Bronchial epithelial cell (primary cell): ENCODE data around the gene ARF3. TPM values are rescaled to one million over a fixed set of nuclear protein-coding genes. Genes with fewer than 3 reads are reported as not detected.

ENCODE experiments used
- DNase-seq: peaks from one replicate; pipeline ENCODE4 v3.0.0-alpha.2; 2010; ENCODE audit warnings: low read depth
- FAIRE-seq: peaks from 2 replicates; lab custom pipeline; 2011; peaks lifted over from hg19 to GRCh38; lab: Jason Lieb, UNC
- H3K27me3 ChIP-seq: 2 replicates; pipeline ENCODE4 v1.5.1; 2011; ENCODE audit warnings: low read length; ENCODE audit not compliant: control insufficient read depth, insufficient read depth
- H3K36me3 ChIP-seq: 2 replicates; pipeline ENCODE4 v1.5.1; 2011; ENCODE audit warnings: low read length; ENCODE audit not compliant: control insufficient read depth, insufficient read depth
- H3K4me3 ChIP-seq: 2 replicates; pipeline ENCODE4 v1.5.1; 2011; ENCODE audit warnings: mild to moderate bottlenecking, low read depth, low read length, control low read depth
- total RNA-seq: library from RNA; depleted of rRNA; stranded (reverse); fragments of >200 nt; gene quantifications from 2 replicates; pipeline ENCODE4 v1.2.1, GENCODE V29; 2014
- TF ChIP-seq, protein P1 (sequence below): IDR thresholded peaks from 2 replicates; pipeline ENCODE4 v1.5.1; 2011; ENCODE audit warnings: mild to moderate bottlenecking, moderate library complexity, low read length, control low read depth, inconsistent platforms; ENCODE audit not compliant: insufficient read depth, severe bottlenecking

The ARF3 gene
- total RNA-seq, 1 donor from 2014 or later = 30.0 TPM

GRCh38 chr12:48997719-48998496 lies 40.6 kb upstream of the ARF3 start:
- TF ChIP-seq, protein P1, sequence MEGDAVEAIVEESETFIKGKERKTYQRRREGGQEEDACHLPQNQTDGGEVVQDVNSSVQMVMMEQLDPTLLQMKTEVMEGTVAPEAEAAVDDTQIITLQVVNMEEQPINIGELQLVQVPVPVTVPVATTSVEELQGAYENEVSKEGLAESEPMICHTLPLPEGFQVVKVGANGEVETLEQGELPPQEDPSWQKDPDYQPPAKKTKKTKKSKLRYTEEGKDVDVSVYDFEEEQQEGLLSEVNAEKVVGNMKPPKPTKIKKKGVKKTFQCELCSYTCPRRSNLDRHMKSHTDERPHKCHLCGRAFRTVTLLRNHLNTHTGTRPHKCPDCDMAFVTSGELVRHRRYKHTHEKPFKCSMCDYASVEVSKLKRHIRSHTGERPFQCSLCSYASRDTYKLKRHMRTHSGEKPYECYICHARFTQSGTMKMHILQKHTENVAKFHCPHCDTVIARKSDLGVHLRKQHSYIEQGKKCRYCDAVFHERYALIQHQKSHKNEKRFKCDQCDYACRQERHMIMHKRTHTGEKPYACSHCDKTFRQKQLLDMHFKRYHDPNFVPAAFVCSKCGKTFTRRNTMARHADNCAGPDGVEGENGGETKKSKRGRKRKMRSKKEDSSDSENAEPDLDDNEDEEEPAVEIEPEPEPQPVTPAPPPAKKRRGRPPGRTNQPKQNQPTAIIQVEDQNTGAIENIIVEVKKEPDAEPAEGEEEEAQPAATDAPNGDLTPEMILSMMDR = no peak
- FAIRE-seq (no peak), DNase-seq (no peak)
- Histone ChIP-seq H3K36me3 (peaks cover 5% of the 10 kb centered on the region), H3K27me3 (peaks cover 5% of the 10 kb centered on the region), H3K4me3 (peak overlapping the region; percentile 37)

DNA sequence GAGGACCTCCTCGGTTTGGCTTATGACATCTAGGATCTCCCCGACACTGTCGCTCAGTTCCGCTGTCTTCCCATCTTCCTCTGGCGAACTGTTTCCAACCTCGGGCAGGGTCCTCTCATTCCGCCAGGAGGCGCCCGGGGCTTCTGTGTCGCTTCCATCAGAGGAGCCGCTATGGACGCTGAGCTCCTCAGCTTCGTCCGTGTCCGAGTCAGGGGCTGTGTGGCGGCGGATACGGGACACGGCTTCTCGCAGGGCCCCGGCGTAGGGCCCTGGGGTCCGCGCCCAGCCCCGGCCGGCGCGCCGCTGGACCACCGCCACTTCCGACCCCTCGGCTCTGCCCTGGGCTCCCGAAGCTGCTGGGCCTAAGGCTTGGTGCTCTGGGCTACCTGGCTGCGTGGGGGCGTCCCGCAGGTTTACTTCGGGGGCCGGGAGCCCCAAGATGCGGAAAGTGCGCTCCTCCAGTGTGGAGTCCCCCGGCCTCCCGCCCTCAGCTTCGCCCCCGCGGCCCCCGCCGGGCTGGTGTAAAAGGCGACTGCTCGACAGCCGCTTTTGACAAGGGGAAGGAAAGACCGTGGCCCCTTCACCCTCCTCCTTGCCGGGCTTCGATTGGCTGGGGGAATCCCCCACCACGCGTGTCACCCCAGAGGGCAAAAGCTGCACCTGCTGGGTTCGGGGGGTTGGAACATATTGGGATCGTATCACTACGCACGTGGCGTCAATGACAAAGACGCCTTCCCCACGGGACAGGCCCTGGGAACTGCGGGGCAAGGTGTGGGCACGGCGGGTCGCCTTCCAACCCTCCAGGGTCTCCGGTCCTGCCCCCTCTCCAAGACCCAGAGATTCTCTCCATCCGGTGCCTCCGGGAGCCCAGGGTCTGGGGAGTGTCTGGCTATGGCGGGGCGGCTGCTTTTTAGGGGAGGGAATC lies 39.8 kb upstream of the ARF3 start:
- peak overlapping the region; percentile 23 for H3K4me3 ChIP-seq
- TF ChIP-seq, protein P1 = peak; percentile 86
- peaks cover 2% of the 10 kb centered on the region for H3K36me3 ChIP-seq
- DNase-seq = peak; percentile 53
- FAIRE-seq = no peak
- peaks cover 5% of the 10 kb centered on the region for H3K27me3 ChIP-seq

DNA sequence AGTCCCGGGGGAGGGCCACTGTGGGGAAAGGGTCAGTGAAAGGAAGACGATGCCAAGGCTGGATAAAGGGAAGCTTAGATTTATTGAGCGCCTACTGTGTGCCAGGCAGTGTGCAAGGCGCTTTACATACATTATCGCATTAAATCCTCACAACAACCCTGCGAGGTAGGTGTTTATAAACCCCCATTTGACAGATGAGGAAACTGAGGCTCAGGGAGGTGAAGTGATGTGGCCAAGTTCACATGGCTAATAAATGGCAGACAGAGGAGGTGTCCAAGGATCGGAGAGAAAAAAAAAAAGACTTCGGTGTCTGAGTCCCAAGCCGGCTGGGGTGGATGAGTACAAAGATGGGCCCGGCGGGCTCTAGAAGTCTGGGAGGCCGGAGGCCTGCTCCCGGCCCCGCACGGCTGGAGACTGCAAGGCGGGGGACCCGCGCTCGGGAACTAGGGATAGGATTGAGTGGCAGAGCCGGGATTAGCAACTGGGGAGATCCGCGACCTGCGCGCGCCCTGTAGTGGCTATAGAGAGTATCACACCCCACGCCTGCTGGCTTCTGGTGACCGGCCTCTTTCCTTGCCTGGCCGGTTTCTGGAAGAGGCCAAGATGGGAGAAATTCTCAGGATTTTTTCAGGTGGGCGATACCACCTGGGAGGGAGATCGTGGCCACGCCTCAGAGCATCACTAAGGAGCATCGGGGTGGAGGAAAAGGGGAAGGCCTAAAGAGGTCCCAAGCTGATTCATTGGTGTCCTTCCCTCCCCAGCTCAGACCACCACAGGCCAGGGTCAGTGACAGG lies 38.0 kb upstream of the ARF3 start:
- H3K27me3 ChIP-seq = peaks cover 6% of the 10 kb centered on the region
- no peaks in the 10 kb centered on the region for H3K36me3 ChIP-seq
- FAIRE-seq (no peak), DNase-seq (peak; percentile 59)
- TF ChIP-seq, protein P1 = peak; percentile 85
- no peak overlapping the region for H3K4me3 ChIP-seq

- Histone ChIP-seq H3K27me3 (peaks cover 6% of the 10 kb centered on the region), H3K36me3 (no peaks in the 10 kb centered on the region)
- no peak for FAIRE-seq
Observed at GRCh38 chr12:48994224-48995085, 37.2 kb upstream of the ARF3 start.

More at GRCh38 chr12:48994224-48995085, 37.2 kb upstream of the ARF3 start:
- no peak for DNase-seq
- TF ChIP-seq, protein P1 = no peak
- H3K4me3 ChIP-seq = no peak overlapping the region
